ENCODE data around the gene CD55.
A peak's percentile ranks its signal among the peaks of the same experiment; 100 is the strongest.
"Not testable (repeated sequence)": the region's sequence is repeated elsewhere in the genome, so short reads cannot be mapped to it uniquely, and the experiment has no call there.

The CD55 gene

GRCh38 chr1:207306023-207306422 is 15.5 kb upstream of the CD55 start:
- no peak for DNase-seq

- no peak for DNase-seq
Measured at GRCh38 chr1:207306603-207307002, 14.9 kb upstream of the CD55 start.

GRCh38 chr1:207308451-207309190 is 12.9 kb upstream of the CD55 start:
- DNase-seq: no peak

GRCh38 chr1:207309745-207310273 is 11.7 kb upstream of the CD55 start:
- no peak for DNase-seq

- DNase-seq: no peak
Measured at GRCh38 chr1:207311888-207312603, 9.4 kb upstream of the CD55 start.

GRCh38 chr1:207312604-207312920 is 8.9 kb upstream of the CD55 start:
- DNase-seq: no peak

GRCh38 chr1:207313131-207313530 is 8.3 kb upstream of the CD55 start:
- no peak for DNase-seq

- no peak for DNase-seq
Measured at GRCh38 chr1:207314816-207315215, 6.7 kb upstream of the CD55 start.

- no peak for DNase-seq
Measured at GRCh38 chr1:207315435-207315834, 6.0 kb upstream of the CD55 start.

- no peak for DNase-seq
Measured at GRCh38 chr1:207316141-207316540, 5.3 kb upstream of the CD55 start.

- no peak for DNase-seq
Measured at GRCh38 chr1:207316622-207317391, 4.7 kb upstream of the CD55 start.

GRCh38 chr1:207317561-207317960 is 3.9 kb upstream of the CD55 start:
- DNase-seq: no peak

- no peak for DNase-seq
Measured at GRCh38 chr1:207318072-207318619, 3.3 kb upstream of the CD55 start.

- no peak for DNase-seq
Measured at GRCh38 chr1:207319199-207319598, 2.3 kb upstream of the CD55 start.

- DNase-seq: not testable (repeated sequence)
Measured at GRCh38 chr1:207320105-207320504, 1.4 kb upstream of the CD55 start.

GRCh38 chr1:207321790-207322645 is 540 bp downstream of the CD55 start:
- DNase-seq: no peak

GRCh38 chr1:207323425-207324225 is 2.1 kb downstream of the CD55 start:
- no peak for DNase-seq

GRCh38 chr1:207328004-207328403 is 6.5 kb downstream of the CD55 start:
- no peak for DNase-seq

GRCh38 chr1:207328908-207329440 is 7.5 kb downstream of the CD55 start:
- peak; percentile 26 for DNase-seq

- no peak for DNase-seq
Measured at GRCh38 chr1:207329469-207329868, 8.0 kb downstream of the CD55 start.

Measured in activated T-cell treated with anti-CD3 and anti-CD28 coated beads, Interleukin-2, amount 50 U/mL, for 1 hour (primary cell).